Nephron progenitor cell (in vitro differentiated cells): Measurements from ENCODE around the gene TCL1B.
"Not testable (repeated sequence)": the region's sequence is repeated elsewhere in the genome, so short reads cannot be mapped to it uniquely, and the experiment has no call there.

Experiments used
- DNase-seq: peaks from one replicate; pipeline ENCODE4 v3.0.0; 2021
- H3K27ac Mint-ChIP-seq: 2 replicates; pipeline ENCODE4 v1.8.0; 2021; ENCODE audit warnings: mild to moderate bottlenecking, moderate library complexity, mixed read lengths
- H3K27me3 Mint-ChIP-seq: 2 replicates; pipeline ENCODE4 v1.8.0; 2021; ENCODE audit warnings: mild to moderate bottlenecking, low read depth, mixed read lengths; ENCODE audit not compliant: poor library complexity
- H3K36me3 Mint-ChIP-seq: 2 replicates; pipeline ENCODE4 v1.8.0; 2021; ENCODE audit warnings: low read depth, mixed read lengths
- H3K4me1 Mint-ChIP-seq: 2 replicates; pipeline ENCODE4 v1.8.0; 2021; ENCODE audit warnings: mixed read lengths
- H3K4me3 Mint-ChIP-seq: 2 replicates; pipeline ENCODE4 v1.8.0; 2021; ENCODE audit warnings: mild to moderate bottlenecking, moderate library complexity, mixed read lengths
- H3K9me3 Mint-ChIP-seq: 2 replicates; pipeline ENCODE4 v1.8.0; 2021; ENCODE audit warnings: mild to moderate bottlenecking, moderate library complexity, mixed read lengths
- TF ChIP-seq, protein P1 (sequence below): fragments of 200-600 bp; sonication (generic); IDR thresholded peaks from 2 replicates; pipeline ENCODE4 v1.5.0; 2021; ENCODE audit warnings: antibody characterized with exemption

The TCL1B gene

DNA sequence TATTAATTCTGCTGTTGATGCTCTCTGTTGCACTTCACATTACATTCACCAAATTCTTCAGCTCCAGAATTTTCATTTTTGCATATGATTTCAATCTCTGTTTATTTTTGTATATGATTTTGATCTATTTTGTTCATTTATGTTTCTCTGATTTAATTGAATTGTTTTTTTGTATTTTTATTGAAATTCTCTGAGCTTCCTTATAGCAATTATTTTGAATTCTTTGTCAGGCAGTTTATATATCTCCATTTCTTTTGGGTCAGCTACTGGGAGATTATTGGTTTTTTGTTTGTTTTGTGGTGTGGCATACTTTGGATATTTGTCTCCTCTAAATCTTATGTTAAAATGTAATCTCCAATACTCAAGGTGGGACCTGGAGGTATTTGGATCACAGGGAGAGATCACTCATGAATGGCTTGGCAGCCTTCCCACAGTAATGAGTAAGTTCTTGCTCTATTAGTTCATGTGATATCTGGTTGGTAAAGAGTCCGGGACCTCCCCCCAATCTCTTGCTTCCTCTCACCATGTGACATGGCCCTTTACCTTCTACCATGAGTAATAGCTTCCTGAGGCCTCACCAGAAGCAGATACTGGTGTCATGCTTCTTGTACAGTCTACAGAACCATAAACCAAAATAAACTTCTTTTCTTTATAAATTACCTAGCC, 36.4 kb downstream of the TCL1B start:
- Mint-ChIP-seq H3K9me3 (peaks cover 13% of the 10 kb centered on the region), H3K27me3 (peaks cover 16% of the 10 kb centered on the region), H3K36me3 (no peaks in the 10 kb centered on the region), H3K27ac (no peak overlapping the region), H3K4me1 (no peaks in the 10 kb centered on the region), H3K4me3 (no peak overlapping the region)
- DNase-seq, result no peak
- TF ChIP-seq, protein P1, sequence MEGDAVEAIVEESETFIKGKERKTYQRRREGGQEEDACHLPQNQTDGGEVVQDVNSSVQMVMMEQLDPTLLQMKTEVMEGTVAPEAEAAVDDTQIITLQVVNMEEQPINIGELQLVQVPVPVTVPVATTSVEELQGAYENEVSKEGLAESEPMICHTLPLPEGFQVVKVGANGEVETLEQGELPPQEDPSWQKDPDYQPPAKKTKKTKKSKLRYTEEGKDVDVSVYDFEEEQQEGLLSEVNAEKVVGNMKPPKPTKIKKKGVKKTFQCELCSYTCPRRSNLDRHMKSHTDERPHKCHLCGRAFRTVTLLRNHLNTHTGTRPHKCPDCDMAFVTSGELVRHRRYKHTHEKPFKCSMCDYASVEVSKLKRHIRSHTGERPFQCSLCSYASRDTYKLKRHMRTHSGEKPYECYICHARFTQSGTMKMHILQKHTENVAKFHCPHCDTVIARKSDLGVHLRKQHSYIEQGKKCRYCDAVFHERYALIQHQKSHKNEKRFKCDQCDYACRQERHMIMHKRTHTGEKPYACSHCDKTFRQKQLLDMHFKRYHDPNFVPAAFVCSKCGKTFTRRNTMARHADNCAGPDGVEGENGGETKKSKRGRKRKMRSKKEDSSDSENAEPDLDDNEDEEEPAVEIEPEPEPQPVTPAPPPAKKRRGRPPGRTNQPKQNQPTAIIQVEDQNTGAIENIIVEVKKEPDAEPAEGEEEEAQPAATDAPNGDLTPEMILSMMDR, result no peak

DNA sequence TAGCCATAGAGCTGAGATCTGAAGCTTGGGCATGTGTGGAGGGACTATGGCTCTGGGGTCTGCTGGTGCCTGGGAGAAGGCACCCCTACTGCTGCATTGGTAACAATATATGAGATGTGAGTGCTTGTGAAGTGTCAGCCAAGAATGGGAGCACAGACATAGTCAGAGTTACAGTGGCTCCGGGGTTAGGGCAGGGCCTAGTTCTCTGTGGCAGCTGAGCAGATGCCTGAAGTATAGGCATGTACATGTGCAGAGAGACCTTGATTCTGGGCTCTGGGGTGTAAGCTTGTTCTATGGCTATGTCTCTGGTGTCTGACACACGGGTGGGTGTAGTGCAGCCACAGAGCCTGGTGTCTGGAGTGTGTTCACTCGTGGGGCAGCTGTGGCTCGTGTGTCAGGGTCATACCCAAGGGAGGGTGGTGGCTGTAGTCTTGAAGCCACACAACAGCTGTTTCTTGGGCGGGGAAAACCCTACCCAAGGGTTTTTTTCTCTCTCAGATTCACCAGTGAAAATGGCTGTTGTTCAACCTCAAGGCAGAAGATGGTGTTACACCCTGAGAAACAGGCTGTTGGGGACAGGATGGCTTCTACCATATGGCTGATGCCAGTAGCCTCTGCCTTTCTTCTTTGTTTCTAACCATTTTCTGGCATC, 39.6 kb downstream of the TCL1B start:
- no peaks in the 10 kb centered on the region for H3K4me1 Mint-ChIP-seq
- H3K27ac Mint-ChIP-seq, result no peak overlapping the region
- H3K27me3 Mint-ChIP-seq, result peaks cover 16% of the 10 kb centered on the region
- H3K36me3 Mint-ChIP-seq, result no peaks in the 10 kb centered on the region
- no peak overlapping the region for H3K4me3 Mint-ChIP-seq
- TF ChIP-seq, protein P1, result no peak
- H3K9me3 Mint-ChIP-seq, result peaks cover 13% of the 10 kb centered on the region
- DNase-seq, result no peak

DNA sequence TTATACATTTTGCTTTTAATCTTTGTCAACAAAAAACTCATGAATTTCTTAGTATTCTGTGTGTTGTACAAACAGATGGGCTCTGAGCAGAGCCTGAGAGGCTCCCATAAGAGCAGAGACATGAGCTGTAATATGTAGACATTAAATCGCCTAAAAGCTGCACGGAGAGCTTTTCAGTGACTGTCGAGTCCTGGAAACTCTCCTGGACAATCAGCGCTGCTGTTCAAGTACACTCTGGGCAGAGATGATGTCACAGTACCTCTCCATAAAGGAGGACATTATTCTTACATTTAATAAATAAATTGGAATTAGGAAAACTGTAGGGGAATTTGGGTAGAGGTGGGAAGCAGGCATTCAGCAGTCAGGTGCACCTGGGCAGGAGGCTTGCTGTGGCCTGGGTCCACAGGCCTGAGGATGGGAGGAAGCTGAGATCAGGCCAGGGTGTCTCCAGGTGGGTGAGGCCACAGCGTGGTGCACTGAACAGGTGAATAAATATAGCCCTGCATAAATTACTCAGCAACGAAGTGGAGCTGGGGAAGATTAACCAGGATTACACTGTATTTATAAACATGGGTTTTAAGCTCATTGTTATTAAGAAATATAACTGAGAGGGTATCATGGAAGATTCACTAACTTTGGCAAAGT, 41.0 kb downstream of the TCL1B start:
- no peaks in the 10 kb centered on the region for H3K36me3 Mint-ChIP-seq

DNA sequence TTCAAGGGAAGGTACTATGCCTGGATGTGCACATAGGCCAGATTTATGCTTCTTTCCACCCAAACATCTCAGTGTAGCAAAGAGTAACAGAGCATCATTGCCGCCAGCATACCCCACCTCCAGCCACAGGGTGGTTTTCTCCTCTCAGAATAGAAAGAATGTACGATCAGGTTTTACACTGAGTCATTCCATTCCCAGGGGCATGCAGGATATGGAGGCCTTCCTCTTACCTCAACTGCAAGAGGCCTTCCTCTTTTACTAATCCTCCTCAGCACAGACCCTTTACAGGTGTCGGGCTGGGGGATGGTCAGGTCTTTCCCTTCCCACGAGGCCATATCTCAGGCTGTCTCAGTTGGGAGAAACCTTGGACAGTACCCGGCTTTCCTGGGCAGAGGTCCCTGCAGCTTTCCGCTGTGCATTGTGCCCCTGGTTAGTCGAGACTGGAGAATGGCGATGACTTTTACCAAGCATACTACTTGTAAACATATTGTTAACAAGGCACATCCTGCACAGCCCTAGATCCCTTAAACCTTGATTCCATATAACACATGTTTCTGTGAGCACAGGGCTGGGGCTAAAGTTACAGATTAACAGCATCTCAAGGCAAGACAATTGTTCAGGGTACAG, 43.3 kb downstream of the TCL1B start:
- not testable (repeated sequence) for H3K27ac Mint-ChIP-seq, H3K36me3 Mint-ChIP-seq, DNase-seq, H3K4me1 Mint-ChIP-seq, H3K9me3 Mint-ChIP-seq, H3K4me3 Mint-ChIP-seq
- peaks cover 17% of the 10 kb centered on the region for H3K27me3 Mint-ChIP-seq

More for the DNA sequence above, 41.0 kb downstream of the TCL1B start:
- DNase-seq, result no peak
- Mint-ChIP-seq H3K9me3 (peaks cover 9% of the 10 kb centered on the region), H3K4me3 (no peak overlapping the region), H3K27ac (no peak overlapping the region), H3K27me3 (peaks cover 14% of the 10 kb centered on the region), H3K4me1 (no peaks in the 10 kb centered on the region)
- TF ChIP-seq, protein P1, result no peak

DNA sequence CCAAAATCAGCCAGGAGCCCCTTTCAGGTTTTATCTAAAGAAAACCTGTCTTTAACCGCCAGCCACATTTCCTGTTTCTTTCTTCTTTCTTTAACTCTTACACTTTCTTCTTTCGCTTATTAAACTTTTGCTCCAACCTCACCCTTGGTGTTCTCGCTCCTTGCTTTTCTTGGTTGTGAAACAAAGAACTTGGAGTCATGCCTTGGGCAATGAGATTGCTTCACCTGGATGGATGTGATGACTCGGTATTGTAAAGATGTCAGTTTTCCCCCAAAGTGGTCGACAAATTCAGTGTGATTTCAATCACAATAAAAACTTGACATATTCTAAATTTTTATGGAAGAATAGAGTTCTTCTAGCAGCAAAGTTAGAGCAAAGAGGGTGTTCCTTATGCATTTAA, 43.9 kb downstream of the TCL1B start:
- Mint-ChIP-seq H3K9me3 (no peaks in the 10 kb centered on the region), H3K27ac (no peak overlapping the region), H3K27me3 (peaks cover 17% of the 10 kb centered on the region), H3K4me3 (no peak overlapping the region), H3K4me1 (no peaks in the 10 kb centered on the region), H3K36me3 (no peaks in the 10 kb centered on the region)
- TF ChIP-seq, protein P1, result no peak
- no peak for DNase-seq

DNA sequence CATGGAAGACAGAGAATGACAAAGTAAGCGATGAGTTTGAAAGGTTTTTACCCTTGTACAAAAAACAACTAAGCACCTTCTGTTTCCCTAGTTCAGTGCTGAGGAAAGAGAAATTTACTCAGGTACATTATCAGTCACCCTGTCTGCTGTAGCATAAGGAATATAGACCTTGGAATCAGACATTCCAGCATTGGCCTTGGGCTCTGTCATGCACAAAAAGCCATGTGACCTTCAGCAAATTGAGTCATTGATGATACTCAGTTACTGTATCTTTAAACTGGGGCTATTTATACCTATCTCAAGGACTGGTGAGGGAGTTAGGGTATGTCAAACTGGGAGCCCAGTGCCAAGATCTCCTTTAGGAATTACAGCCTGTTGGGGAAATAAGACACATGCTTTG, 47.0 kb downstream of the TCL1B start:
- no peaks in the 10 kb centered on the region for H3K36me3 Mint-ChIP-seq
- H3K27ac Mint-ChIP-seq, result no peak overlapping the region
- DNase-seq, result no peak
- H3K4me3 Mint-ChIP-seq, result no peak overlapping the region
- H3K4me1 Mint-ChIP-seq, result no peaks in the 10 kb centered on the region
- peaks cover 27% of the 10 kb centered on the region for H3K27me3 Mint-ChIP-seq
- no peaks in the 10 kb centered on the region for H3K9me3 Mint-ChIP-seq
- TF ChIP-seq, protein P1, result no peak
